ENCODE measurements around the gene PPY. TPM values are rescaled to one million over a fixed set of nuclear protein-coding genes. Genes with fewer than 3 reads are reported as not detected.

The PPY gene
- polyA plus RNA-seq, 3 donors = not detected

DNA sequence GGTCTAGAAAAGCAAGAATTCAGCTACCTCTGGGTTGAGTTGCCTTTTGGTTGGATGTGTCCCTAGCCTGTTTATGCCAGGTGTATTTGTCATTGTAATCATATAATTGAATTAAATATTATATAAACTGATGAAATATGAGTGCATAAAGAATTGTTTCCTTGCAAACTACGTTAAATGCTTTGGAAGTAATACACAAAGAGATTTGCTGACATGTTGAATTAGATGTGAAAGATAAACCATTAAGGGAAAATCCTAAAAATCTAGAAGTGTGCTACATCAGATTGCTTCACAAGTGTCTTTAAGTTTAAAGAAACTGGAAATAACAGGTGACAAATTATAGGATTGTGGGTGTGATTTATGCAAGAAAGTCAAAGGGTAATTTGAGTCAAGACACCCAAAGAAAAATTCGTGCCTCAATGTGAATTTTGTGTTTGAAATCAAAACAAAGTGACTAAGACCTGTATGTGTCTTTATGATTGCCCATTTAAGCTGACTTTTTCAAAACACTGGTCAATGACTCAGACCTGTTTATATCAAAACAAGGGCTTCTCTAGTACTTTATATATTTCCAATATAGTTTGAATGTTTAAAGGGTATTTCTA is 16.6 kb upstream of the PPY start:
- peaks cover 20 to 31% (median 21%) of the 10 kb centered on the region in 3 donors for H3K27me3 Mint-ChIP-seq (ENCODE audit: low read depth in 3 of 3)
- H3K9me3 Mint-ChIP-seq = peaks cover 0 to 8% (median 0%) of the 10 kb centered on the region in 7 donors
- TF ChIP-seq, protein P1, sequence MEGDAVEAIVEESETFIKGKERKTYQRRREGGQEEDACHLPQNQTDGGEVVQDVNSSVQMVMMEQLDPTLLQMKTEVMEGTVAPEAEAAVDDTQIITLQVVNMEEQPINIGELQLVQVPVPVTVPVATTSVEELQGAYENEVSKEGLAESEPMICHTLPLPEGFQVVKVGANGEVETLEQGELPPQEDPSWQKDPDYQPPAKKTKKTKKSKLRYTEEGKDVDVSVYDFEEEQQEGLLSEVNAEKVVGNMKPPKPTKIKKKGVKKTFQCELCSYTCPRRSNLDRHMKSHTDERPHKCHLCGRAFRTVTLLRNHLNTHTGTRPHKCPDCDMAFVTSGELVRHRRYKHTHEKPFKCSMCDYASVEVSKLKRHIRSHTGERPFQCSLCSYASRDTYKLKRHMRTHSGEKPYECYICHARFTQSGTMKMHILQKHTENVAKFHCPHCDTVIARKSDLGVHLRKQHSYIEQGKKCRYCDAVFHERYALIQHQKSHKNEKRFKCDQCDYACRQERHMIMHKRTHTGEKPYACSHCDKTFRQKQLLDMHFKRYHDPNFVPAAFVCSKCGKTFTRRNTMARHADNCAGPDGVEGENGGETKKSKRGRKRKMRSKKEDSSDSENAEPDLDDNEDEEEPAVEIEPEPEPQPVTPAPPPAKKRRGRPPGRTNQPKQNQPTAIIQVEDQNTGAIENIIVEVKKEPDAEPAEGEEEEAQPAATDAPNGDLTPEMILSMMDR (IDR thresholded peaks at IDR 0.05) = no peak

DNA sequence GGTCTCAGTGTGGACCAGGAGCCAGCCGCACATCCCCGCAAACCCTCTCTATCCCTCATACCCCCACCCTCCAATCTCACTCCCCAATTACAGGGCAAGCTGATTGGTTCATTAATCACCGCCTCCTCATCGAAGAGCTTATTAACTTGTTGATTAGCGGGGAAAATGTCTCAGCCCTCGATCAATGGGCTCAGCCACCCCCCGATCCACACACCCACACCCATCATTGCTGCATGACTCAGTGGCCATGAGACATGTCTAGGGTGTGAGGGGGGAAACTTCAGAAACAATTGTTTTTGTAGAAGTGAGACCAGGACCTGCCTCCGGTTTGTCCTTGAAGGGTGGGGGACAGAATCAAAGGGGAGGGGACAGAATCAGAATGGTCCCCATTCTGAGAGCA is 13.9 kb upstream of the PPY start:
- intact Hi-C loops (cut with micrococcal nuclease) = no loop called here
- Histone ChIP-seq H3K36me3 (replicated peaks in 1 of 2; ENCODE audit: control insufficient read depth in 1 of 2, insufficient read depth in 2 of 2, low read length in 2 of 2) (no peaks in the 10 kb centered on the region), H4K20me1 (ENCODE audit: insufficient read depth, low read length) (no peaks in the 10 kb centered on the region), H3K4me3 (replicated peaks in 1 of 3; ENCODE audit: low read depth in 2 of 3, low read length in 3 of 3) (no peak overlapping the region), H3K79me2 (ENCODE audit: insufficient read depth, low read length) (no peaks in the 10 kb centered on the region), H3K9me3 (replicated peaks in 1 of 2; ENCODE audit: control insufficient read depth in 1 of 2, insufficient read depth in 1 of 2, low read length in 2 of 2) (peaks cover 0 to 12% of the 10 kb centered on the region in 2 donors), H3K4me2 (replicated peaks; ENCODE audit: extremely low read depth, low read length, poor library complexity, severe bottlenecking) (no peak overlapping the region), H3K27me3 (ENCODE audit: control insufficient read depth in 2 of 2, insufficient read depth in 2 of 2, low read length in 2 of 2) (peaks cover 17 to 37% of the 10 kb centered on the region in 2 donors), H3K27ac (ENCODE audit: low read depth in 1 of 2, low read length in 2 of 2) (no peak overlapping the region), H3K4me1 (ENCODE audit: control insufficient read depth in 1 of 2, insufficient read depth in 2 of 2, low read length in 2 of 2) (peaks cover 5 to 6% of the 10 kb centered on the region in 2 donors), H2AFZ (ENCODE audit: insufficient read depth, low read depth, low read length, poor library complexity, severe bottlenecking) (no peak overlapping the region), H3K9ac (ENCODE audit: insufficient read depth, low read length, poor library complexity, severe bottlenecking) (no peak overlapping the region)
- Mint-ChIP-seq H3K9me3 (peaks cover 0 to 11% (median 0%) of the 10 kb centered on the region in 7 donors), H3K4me3 (no peak overlapping the region), H3K27ac (no peak overlapping the region), H3K36me3 (no peaks in the 10 kb centered on the region), H3K27me3 (ENCODE audit: low read depth in 3 of 3) (peaks cover 35 to 44% (median 42%) of the 10 kb centered on the region in 3 donors), H3K4me1 (peaks cover 7% of the 10 kb centered on the region)
- TF ChIP-seq, protein P1 (IDR thresholded peaks at IDR 0.05) = no peak
- 83% methylated on average over 1 of the region's 8 CpGs for WGBS (ENCODE audit: insufficient coverage)
- DNase-seq = no peak

More for the DNA sequence above, 16.6 kb upstream of the PPY start:
- Histone ChIP-seq H3K9ac (ENCODE audit: insufficient read depth, low read length, poor library complexity, severe bottlenecking) (no peak overlapping the region), H3K4me2 (replicated peaks; ENCODE audit: extremely low read depth, low read length, poor library complexity, severe bottlenecking) (no peak overlapping the region), H3K79me2 (ENCODE audit: insufficient read depth, low read length) (no peaks in the 10 kb centered on the region), H3K9me3 (replicated peaks in 1 of 2; ENCODE audit: control insufficient read depth in 1 of 2, insufficient read depth in 1 of 2, low read length in 2 of 2) (no peaks in the 10 kb centered on the region), H2AFZ (ENCODE audit: insufficient read depth, low read depth, low read length, poor library complexity, severe bottlenecking) (no peak overlapping the region), H3K4me1 (ENCODE audit: control insufficient read depth in 1 of 2, insufficient read depth in 2 of 2, low read length in 2 of 2) (no peaks in the 10 kb centered on the region), H4K20me1 (ENCODE audit: insufficient read depth, low read length) (no peaks in the 10 kb centered on the region), H3K36me3 (replicated peaks in 1 of 2; ENCODE audit: control insufficient read depth in 1 of 2, insufficient read depth in 2 of 2, low read length in 2 of 2) (no peaks in the 10 kb centered on the region), H3K27me3 (ENCODE audit: control insufficient read depth in 2 of 2, insufficient read depth in 2 of 2, low read length in 2 of 2) (peaks cover 3 to 16% of the 10 kb centered on the region in 2 donors), H3K27ac (ENCODE audit: low read depth in 1 of 2, low read length in 2 of 2) (no peak overlapping the region), H3K4me3 (replicated peaks in 1 of 3; ENCODE audit: low read depth in 2 of 3, low read length in 3 of 3) (no peak overlapping the region)
- intact Hi-C loops (cut with micrococcal nuclease) = no loop called here
- no peaks in the 10 kb centered on the region for H3K36me3 Mint-ChIP-seq
- H3K27ac Mint-ChIP-seq = no peak overlapping the region
- H3K4me3 Mint-ChIP-seq = no peak overlapping the region
- no peak for DNase-seq
- H3K4me1 Mint-ChIP-seq = no peaks in the 10 kb centered on the region
- WGBS (ENCODE audit: insufficient coverage) = no CpG with 5 or more reads among the region's 2 CpGs
